Ovary (tissue), 9 donors: ENCODE data around the gene CALR3. TPM values are rescaled to one million over a fixed set of nuclear protein-coding genes. Genes with fewer than 3 reads are reported as not detected.

Experiments used
- DNase-seq, 5 donors: peaks; one replicate each; pipeline ENCODE4 v3.0.0-alpha.2; 2019 to 2020
- H3K27ac ChIP-seq, 2 donors: fragments of 200-600 bp; one replicate each; pipeline versions ENCODE4 v1.5.1 to v1.8.0; 2019 to 2022
- H3K27me3 ChIP-seq: fragments of 200-600 bp; one replicate; pipeline ENCODE4 v1.8.0; 2022
- H3K36me3 ChIP-seq: fragments of 200-600 bp; sonication (generic); one replicate; pipeline ENCODE4 v1.5.1; 2019
- H3K4me1 ChIP-seq: one replicate; pipeline ENCODE4 v1.8.1; 2013; ENCODE audit warnings: mild to moderate bottlenecking, moderate library complexity; ENCODE audit not compliant: insufficient read depth
- H3K4me3 ChIP-seq: fragments of 200-600 bp; sonication (generic); one replicate; pipeline ENCODE4 v1.5.1; 2017
- H3K9me3 ChIP-seq, 2 donors: fragments of 200-600 bp in 1 of 2; sonication (generic) in 1 of 2; one replicate each; pipeline versions ENCODE4 v1.5.1 to v1.8.1; 2013 to 2019; ENCODE audit warnings: mild to moderate bottlenecking in 1 of 2, moderate library complexity in 1 of 2
- EP300 ChIP-seq: sonication (generic); formaldehyde crosslinking; IDR thresholded peaks from one replicate; pipeline ENCODE4 v1.6.1; 2017; ENCODE audit warnings: antibody characterized with exemption
- POLR2A ChIP-seq: fragments of 450-650 bp; IDR thresholded peaks from one replicate; pipeline ENCODE4 v1.6.1; 2017; ENCODE audit warnings: antibody characterized with exemption, mild to moderate bottlenecking, moderate library complexity
- WGBS, 3 donors: extraction: QIAGEN DNeasy Blood & Tissue Kit in 1 of 3; methylation state at CpG; one replicate each; pipeline versions ENCODE4 v1.1.5 to v1.1.7; 2013 to 2017; 5-methylcytosine and 5-hydroxymethylcytosine counted together
- intact Hi-C, 4 donors: fragments of 100-400 bp; cut with DNase I; formaldehyde crosslinking; loops; one replicate each; pipeline versions ENCODE4 v1.11.0 to v1.15.1; 2022 to 2023
- polyA plus RNA-seq, 2 donors: library from polyadenylated mRNA; stranded (reverse); fragments of 200-250 nt in 1 of 2; fragments of 350-450 nt in 1 of 2; fragmentation: Illumina TruSeq in 1 of 2; extraction: RNeasy Lipid Tissue Mini Kit (QIAGEN cat#74804) in 1 of 2; gene quantifications; one replicate each; pipeline ENCODE4 v1.2.3, GENCODE V29; 2013 to 2014
- total RNA-seq, 7 donors: library from RNA; depleted of rRNA in 2 of 7; stranded (reverse); fragments of >200 nt in 2 of 7; fragmentation: NEBNext Ultra II Directional in 3 of 7; extraction: Animal tissue kit (Norgen Biotek cat#: 25700) in 3 of 7; gene quantifications; one replicate each; pipeline versions ENCODE4 v1.1.0 to v1.2.4, GENCODE V29; 2016 to 2023
- TF ChIP-seq, protein P1 (sequence below), 3 donors: fragments of 450-650 bp in 2 of 3; fragments of 200-600 bp in 1 of 3; IDR thresholded peaks; one replicate each; pipeline versions ENCODE4 v1.5.1 to v1.8.0; 2016 to 2022; ENCODE audit warnings: antibody characterized with exemption in 3 of 3, mild to moderate bottlenecking in 1 of 3
- donor health status: DM: no; HTN: no; CAD: no; lungs with moderate emphysema.
- donor health status: DM: no; HTN: no; CAD: no.
- donor health status: Bipolar disorder and iron deficiency.
- donor health status: DM: yes; HTN: yes; CAD: no.
- donor health status: DM: no; HTN: no; CAD: no.
- donor health status: DM: yes; HTN: yes; CAD: no.

CALR3 gene
- total and polyA plus RNA-seq, 9 donors, result not detected

DNA sequence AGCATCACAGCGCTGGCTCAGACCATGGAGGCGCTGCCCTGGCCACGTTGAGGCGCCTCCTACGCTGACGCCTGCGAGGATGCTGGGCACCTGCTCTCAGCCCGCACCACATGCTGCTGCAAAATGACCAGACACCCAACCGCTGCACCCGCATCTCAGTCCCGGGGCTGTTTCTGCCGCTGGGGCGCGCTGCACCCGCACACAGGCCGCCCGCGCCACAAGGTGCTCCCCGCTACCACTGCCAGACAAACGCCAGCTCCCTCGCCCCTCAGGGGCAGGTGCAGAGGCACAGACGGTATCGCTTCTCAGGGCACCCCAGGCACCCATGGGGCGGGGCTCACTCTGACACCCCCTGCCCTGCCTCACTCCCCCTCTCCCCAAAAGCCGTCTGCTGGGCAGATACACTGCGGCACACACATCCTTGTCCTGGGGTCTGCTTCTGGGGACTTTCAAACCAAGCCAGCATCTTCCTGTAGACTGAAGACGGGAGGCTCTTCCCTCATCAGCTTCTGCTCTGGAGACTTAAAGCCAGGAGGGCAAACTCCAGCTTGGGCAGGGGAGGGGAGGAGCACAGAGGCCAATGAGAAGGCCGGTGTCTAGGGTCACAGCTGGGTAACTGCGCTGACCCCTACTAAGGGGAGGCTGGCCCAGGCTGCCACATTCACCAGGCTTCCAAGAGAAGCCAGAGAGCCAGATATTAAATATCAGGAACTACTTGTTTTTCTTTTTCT, 29.9 kb upstream of the CALR3 start:
- H3K36me3 ChIP-seq, result no peaks in the 10 kb centered on the region
- no peak overlapping the region for H3K4me3 ChIP-seq
- WGBS, 3 donors, result 93 to 94% (median 94%) methylated on average over 28 to 29 of the region's 29 CpGs
- no peaks in the 10 kb centered on the region for H3K9me3 ChIP-seq
- no peak for DNase-seq
- H3K27me3 ChIP-seq, result no peaks in the 10 kb centered on the region
- intact Hi-C loops, result no loop called here
- TF ChIP-seq POLR2A, result no peak
- TF ChIP-seq, protein P1, sequence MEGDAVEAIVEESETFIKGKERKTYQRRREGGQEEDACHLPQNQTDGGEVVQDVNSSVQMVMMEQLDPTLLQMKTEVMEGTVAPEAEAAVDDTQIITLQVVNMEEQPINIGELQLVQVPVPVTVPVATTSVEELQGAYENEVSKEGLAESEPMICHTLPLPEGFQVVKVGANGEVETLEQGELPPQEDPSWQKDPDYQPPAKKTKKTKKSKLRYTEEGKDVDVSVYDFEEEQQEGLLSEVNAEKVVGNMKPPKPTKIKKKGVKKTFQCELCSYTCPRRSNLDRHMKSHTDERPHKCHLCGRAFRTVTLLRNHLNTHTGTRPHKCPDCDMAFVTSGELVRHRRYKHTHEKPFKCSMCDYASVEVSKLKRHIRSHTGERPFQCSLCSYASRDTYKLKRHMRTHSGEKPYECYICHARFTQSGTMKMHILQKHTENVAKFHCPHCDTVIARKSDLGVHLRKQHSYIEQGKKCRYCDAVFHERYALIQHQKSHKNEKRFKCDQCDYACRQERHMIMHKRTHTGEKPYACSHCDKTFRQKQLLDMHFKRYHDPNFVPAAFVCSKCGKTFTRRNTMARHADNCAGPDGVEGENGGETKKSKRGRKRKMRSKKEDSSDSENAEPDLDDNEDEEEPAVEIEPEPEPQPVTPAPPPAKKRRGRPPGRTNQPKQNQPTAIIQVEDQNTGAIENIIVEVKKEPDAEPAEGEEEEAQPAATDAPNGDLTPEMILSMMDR (IDR thresholded peaks at IDR 0.05), result no peak
- no peak for TF ChIP-seq EP300
- no peaks in the 10 kb centered on the region for H3K4me1 ChIP-seq
- H3K27ac ChIP-seq, result no peak overlapping the region

DNA sequence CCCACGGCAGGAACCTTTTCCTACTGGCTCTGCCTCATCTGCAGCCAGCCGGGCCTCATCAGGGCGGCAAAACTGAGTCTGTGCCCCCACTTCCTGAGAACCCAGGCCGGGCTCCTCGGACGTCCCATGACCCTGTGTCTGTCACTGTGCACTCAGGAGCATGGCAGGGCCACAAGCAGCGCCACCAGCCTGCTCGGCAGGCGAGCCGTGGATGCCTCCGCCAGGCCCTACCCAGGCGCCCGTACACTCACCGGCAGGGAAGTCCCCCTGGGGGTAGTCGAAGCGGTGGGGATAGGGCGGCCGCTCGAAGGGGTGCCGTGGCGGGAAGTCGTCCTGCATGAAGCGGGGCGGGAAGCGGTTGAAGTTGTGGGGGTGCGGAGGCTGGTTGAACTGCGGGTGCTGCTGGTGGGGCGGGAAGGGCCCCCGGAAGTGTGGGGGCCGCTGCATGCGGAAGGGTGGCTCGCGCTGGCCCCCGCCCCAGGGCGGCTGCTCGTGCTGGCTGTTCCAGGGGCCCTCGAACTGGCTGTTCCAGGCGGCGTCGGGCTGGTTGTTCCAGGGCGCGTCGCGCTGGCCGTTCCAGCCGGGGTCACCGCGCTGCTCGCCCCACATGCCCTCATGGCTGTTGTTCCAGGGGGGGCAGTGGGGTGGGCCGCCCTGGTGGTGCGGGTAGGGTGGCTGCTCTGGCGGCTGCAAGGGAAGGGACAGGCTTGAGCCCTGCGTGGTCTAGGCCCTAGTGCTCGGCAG, 29.2 kb upstream of the CALR3 start:
- DNase-seq, result no peak
- intact Hi-C loops, result no loop called here
- Histone ChIP-seq H3K36me3 (no peaks in the 10 kb centered on the region), H3K27me3 (no peaks in the 10 kb centered on the region), H3K4me3 (no peak overlapping the region), H3K4me1 (no peaks in the 10 kb centered on the region), H3K27ac (no peak overlapping the region), H3K9me3 (no peaks in the 10 kb centered on the region)
- WGBS, 3 donors, result 92 to 94% (median 93%) methylated on average over 40 to 54 of the region's 54 CpGs
- TF ChIP-seq, protein P1 (IDR thresholded peaks at IDR 0.05), result no peak
- no peak for TF ChIP-seq POLR2A
- no peak for TF ChIP-seq EP300

DNA sequence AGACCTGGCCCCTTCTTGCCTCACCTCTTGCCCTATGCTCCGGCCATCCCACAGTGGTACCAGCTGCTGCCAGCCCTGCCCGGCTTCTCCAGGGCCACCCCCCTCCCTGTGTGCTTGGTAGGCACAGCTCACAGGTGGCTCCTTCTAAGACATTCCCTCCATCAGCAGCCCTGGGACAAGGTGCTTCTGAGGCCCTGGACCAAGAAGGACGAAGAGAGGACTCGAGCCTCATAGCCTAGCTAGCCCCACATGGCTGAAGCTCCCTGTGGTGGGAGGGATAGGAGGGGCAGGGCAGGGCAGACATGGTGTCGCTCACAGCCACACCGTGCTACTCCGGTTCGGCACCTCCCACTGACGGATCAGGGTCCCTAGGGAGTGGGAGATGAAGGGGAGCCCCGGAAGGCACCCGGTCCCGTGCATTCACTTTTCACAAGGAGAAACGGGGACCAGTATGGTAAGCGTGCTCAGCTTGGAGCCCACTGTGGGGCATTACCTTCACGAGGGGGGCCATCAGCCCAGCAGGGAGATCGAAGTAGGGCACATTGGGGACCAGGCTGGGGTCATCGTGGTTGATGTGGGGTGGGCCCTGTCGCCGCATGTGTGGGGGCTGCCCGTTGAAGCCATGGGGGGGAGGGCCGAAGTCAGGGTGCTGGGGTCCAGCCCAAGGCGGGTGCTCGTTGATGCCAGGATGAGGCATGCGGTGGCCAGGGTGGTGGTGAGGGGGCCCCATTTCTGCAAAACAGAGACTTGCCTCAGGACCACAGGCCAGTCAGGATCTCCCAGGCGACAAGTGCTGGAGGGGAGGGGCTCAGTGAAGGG, 26.8 kb upstream of the CALR3 start:
- H3K27me3 ChIP-seq, result no peaks in the 10 kb centered on the region
- H3K9me3 ChIP-seq, result no peaks in the 10 kb centered on the region
- H3K27ac ChIP-seq, result no peak overlapping the region
- H3K36me3 ChIP-seq, result no peaks in the 10 kb centered on the region
- H3K4me1 ChIP-seq, result no peaks in the 10 kb centered on the region
- WGBS, 3 donors, result 88 to 91% (median 89%) methylated on average over 25 of the region's 25 CpGs
- intact Hi-C loops, result no loop called here
- no peak for DNase-seq
- TF ChIP-seq POLR2A (no peak), EP300 (no peak)
- TF ChIP-seq, protein P1 (IDR thresholded peaks at IDR 0.05), result no peak
- no peak overlapping the region for H3K4me3 ChIP-seq

DNA sequence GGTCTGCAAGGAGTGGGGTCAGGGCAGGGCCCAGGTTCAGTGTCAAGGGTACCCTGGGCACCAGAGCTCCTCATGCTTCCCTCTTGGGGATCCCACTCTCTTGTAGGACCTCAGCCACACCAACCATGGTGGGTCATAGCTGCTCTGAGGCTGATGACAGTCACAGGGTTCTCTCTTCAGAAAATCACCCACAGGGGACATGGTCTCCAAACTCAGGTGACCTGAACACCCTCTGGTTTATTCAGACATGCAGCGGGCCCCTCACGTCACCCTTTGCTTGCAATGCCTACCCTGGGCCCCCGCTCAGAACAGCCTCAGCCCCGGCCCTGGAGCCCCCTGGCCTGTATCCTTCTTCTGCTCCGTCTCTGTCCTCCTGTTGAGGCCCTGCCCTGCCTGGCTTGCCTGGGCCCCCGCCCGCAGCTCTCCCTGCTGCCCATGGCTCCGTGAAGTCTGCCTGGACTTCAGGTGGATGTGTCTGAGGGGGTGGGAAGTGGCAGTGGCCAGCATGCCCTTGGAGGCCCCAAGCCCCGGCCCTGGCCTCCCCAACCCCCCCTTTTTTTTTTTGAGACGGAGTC, 25.8 kb upstream of the CALR3 start:
- Histone ChIP-seq H3K27me3 (no peaks in the 10 kb centered on the region), H3K27ac (no peak overlapping the region), H3K4me1 (no peaks in the 10 kb centered on the region), H3K9me3 (no peaks in the 10 kb centered on the region), H3K36me3 (no peaks in the 10 kb centered on the region), H3K4me3 (no peak overlapping the region)
- TF ChIP-seq EP300 (no peak), POLR2A (no peak)
- TF ChIP-seq, protein P1 (IDR thresholded peaks at IDR 0.05), result no peak
- WGBS, 3 donors, result 93 to 95% (median 95%) methylated on average over 10 of the region's 10 CpGs
- DNase-seq, result no peak
- intact Hi-C loops, result no loop called here
